GM19099 (cell line): ENCODE measurements around the gene MCCC2.

Experiments used
- POLR2A ChIP-seq: IDR thresholded peaks from 3 replicates; pipeline ENCODE4 v1.6.1; 2011; ENCODE audit warnings: low read depth; ENCODE audit not compliant: insufficient read length; ENCODE audit errors: extremely low read depth

MCCC2 gene

DNA sequence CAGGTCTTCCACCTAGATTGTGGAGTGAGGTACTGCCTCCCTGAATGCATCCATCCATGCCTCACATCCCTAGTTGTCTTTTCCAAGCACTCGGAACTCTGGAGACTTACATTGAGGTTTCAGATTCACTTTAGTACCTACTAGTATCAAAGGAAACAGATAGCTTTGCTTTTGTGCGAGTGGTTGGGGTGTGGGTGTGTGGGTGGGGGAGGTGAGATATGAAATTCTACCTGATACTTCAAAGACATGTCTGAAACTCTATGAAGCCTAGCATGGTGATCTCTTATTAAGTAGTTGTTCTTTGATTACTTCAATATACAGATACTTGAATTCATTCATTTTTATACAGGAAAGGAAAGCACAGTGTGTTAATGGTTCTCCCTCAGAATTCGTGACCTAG lies 64.4 kb downstream of the MCCC2 start:
- TF ChIP-seq POLR2A, result no peak

DNA sequence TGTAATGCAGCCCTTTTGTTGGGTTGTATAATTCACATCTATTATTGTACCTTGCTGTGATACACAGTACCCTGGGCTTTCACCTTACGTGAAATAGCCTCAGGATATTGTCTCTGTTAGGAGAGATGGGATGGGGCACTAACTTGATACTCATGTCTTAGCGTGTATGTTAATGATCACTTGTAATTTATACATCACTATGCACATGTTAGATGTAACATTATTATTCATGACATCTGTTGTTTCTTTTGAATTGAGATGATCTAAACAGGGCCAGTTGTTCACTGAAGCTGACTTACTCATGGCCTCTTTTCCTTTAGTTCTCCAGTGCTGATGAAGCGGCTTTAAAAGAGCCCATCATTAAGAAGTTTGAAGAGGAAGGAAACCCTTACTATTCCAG lies 65.2 kb downstream of the MCCC2 start:
- no peak for TF ChIP-seq POLR2A

DNA sequence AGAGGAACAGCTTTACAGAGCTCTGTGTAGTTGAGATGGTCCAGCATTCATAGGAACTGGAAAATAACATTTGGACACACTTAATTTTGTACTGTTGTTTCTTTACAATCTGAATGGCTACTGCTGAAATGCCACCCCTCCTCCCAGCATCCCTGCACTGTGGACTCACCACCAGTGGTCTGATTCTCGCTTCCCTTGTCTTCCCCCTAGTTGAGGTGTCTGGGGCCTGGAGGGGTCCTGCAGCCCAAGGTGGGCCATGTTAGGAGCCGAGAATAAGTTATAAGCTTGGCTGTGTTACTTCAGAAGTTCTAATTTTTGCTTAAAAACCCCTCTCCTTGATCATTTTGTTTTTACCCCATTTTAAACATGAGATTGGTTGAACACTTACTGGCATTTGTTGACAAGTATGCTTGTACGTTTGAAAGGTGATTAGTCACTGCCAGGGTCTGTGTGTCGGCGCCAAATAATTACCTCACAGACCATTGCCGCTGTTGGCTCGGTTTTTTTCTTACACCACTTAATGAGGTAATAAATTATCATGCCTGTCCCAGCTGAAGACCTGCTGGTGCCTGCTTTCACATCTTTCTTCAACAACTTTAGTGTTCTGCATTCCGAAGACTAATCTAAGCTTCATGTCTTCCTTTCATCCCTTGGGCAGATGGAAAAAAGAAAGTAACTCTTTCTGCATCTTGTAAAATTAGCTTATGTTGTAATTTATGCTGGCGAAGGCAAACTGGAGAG lies 65.8 kb downstream of the MCCC2 start:
- no peak for TF ChIP-seq POLR2A

DNA sequence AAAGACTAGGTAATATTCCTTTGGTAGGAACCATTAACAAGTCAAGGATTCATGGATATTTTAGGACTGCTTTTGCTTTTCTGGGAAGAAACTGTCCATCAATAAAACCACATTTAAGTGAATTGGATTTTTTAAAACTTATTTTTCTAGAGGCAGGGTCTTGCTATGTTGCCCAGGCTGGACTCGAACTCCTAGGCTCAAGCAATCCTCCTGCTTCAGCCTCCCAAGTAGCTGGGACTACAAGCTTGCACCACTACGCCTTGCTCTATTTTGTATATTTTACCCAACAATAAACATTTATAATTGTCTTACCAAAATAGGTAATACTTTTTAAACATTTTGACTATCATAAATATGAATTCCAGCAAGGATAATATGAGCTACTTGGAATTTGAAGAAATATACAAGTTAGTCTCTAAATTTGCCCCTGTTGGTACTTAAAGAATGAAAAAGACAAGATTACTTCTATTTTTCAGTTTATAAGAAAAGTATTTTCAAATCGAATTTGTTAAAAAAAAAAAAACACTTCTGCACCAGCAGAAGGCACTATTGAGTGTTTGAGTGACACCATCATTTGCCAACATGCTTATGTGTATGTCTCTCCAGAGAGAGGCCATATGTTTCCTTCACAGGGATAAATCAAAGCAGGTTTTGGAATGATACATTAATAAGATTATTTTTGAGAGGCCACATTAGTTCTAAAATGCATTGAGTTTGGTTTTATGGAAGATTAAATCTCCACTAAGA lies 71.9 kb downstream of the MCCC2 start:
- no peak for TF ChIP-seq POLR2A

DNA sequence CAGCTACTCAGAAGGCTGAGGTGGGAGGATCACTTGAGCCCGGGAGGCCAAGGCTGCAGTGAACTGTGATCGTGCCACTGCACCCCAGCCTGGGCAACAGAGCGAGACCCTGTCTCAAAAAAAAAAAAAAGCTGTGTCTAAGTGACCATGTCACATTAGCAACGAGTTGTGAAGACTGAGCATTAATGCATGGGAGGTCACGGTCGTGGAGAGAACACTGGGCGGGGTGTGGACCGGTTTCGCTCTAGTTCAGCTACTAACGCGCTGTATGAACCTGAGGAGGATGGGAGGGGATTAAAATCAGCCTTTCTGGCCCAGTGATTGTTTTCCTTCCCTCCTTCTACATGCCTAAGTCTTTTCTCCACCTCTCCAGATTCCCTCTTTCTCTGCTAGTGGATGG lies 75.2 kb downstream of the MCCC2 start:
- no peak for TF ChIP-seq POLR2A

DNA sequence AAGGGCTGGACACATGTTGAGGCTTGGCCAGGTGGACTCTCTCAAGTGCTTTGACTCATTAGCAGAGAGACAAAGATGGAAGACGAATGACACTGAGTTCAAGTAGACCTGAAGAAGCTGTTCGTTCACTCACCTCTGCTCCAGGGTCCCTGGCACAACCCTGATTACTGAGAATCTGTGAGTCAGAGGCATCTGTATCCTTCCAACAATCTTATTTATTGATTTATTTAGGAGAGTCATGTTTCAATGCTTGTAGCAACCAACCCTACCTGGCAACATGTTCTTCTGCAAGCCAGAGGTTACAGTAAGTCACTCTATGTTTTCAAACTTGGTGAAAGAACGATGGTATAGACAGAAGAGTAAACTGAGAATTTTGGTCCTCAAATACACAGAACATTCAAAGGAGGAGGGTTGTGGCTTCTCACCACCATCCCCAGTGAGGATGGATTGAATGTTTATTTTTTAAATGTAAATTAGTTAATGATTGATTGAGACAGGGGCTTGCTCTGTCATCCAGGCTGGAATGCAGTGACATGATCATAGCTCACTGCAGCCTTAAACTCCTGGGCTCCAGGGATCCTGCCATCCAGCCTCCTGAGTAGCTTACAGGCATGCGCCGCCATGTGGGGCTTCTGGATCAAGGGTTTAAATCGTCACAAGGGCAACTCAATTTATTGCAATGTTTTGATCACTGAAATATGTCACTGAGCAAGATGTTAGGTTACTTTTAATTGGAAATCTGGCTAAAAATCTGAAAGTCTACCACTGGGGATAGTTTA lies 76.2 kb downstream of the MCCC2 start:
- TF ChIP-seq POLR2A, result no peak

DNA sequence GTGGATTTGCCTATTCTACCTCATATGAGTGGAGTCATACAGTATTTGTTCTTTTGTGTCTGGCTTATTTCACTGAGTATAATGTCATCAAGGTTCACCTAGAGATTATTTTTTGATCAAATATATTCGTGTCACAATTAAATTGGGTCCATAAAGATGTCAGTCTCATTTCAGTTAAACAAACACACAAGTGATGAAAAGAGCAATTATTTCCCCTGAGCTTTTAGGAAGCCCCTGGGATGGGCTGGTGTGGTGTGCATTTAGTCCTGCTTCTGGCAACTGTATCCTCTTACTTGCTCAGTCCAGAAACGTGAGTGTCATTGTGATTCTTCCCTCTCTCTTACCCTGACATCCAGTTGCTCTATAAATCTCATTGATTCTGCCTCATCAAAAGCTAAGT lies 79.2 kb downstream of the MCCC2 start:
- no peak for TF ChIP-seq POLR2A

DNA sequence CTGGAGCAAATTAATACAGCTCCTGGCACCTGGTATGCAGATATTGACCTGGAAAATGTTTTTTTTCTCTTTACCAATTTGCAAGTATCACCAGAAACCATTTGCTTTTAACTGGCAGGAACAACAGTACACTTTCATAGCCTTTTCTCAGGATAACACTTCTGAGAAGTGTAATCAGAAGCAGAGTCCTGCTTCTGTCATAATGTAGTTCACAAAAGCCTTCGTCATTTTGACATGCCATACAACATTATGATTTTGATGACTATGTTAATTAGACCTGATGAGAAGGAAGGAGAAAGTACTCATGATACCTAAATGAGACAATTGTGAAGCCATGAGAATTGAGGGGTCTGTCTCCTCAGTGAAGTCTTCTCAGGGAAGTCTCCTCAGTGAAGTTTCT lies 90.8 kb downstream of the MCCC2 start:
- no peak for TF ChIP-seq POLR2A

DNA sequence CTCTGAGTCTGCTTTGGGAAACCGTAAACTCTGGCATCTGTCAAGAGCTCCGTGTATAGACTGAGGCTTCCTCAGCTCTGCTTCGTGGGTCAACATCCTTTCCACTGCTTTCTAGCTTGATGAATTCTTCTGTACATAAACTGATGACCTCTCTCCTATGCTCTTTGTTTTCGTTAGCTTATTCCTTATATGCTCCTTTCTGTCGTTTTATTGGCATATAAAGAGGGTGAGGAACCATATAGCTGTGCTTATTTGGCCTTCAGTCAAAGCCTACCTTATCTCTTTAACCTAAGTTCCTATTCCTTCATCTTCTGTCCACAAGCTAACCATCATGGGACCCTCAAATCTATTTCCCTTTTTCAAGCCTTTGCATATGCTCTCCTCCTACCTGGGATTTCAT lies 92.6 kb downstream of the MCCC2 start:
- TF ChIP-seq POLR2A, result no peak

DNA sequence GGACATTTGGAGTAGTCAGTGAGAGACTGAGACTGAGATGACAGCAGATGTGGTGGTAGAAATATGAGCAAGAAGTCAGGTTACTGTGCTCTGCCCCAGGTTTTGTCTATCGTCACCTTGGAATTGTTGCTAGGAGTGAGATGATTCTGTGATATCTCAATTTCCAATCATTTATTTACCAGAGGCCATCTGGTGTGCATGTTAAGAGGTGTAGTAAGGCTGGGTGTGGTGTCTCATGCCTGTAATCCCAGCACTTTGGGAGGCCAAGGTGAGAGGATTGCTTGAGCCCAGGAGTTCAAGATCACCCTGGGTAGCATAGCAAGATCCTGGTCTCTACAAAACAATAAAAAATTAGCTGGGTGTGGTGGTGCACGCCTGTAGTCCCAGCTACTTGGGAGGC lies 93.4 kb downstream of the MCCC2 start:
- TF ChIP-seq POLR2A, result no peak

DNA sequence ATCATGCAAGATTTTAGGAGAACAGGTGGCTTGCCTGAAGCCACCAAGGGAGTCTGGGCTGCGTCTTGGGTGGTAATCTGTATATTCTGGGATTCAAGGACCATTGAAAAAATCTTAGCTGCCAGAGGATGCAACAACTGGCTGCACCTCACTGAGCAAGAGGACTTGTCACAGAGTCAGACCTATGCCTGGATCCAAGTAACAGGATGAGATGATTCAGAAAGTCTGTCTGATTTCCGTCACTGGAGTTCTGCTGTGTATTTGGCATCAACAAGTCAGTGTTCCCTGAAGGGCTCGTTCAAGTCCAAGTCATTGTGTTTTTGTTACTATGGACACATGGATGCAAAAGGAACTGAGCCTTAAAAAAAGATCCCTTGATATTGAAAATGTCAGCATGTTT lies 94.2 kb downstream of the MCCC2 start:
- no peak for TF ChIP-seq POLR2A

DNA sequence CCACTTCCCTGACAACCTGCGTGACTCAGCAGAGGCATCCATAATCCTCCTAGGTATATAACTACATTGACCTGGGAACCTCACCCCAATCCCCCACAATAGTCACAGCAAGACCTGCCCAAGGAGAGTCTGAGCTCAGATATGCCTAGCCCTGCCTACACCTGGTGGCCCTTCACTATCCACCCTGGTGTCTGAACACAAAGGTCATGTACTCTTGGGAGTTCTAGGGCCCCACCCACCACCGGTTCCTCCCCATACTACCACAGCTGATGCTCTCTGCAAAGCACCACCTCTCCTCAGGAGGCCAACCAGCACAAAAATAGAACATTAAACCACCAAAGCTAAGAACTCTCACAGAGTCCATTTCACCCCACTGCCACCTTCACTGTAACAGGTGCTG lies 97.2 kb downstream of the MCCC2 start:
- TF ChIP-seq POLR2A, result no peak

DNA sequence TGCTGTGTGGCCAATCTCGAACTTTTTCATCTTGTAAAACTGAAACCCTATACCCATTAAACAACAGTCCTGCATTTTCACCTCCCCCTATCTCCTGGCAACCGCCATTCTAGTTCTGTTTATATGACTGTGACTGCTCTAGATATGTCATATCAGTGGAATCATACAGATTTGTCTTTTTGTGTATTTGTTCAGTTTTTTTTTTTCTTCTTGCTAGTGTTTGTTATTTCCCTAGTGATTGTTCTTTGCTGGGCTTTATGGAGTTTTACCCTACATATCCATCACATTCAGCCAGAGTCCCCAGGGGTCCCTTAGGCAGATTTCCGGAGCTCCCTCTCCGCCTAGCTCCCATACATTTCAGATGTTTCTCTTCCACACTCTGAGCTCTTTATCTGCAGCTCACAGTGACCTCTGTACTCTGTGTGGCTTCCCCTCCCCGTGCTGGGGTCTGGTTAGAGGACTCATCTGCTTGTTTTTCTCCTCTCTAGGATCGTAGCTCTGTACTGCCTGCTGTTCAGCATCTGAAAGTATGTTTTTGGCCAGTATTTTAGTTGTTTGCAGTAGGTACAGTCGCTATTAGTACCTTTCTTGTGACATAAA lies 106.8 kb downstream of the MCCC2 start:
- no peak for TF ChIP-seq POLR2A

DNA sequence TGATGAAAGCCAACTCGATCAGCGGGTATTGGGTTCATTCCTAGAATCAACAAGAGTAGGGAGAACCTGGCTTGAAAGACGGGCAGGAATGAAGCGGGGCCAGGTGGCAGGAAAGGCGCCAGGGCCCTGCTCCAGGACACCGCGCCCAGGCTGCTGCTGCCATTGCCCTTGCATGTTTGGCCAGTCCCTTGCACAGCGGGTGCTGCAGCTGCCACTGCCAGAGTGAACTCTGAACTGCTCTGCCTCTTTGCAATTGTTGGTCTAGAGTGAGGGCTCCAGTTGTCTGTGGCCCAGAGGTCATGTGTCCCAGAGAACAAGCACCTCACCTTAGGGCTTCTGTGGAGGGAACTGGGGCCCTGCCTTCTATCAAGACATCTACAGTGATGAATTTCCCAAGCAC lies 107.9 kb downstream of the MCCC2 start:
- no peak for TF ChIP-seq POLR2A

DNA sequence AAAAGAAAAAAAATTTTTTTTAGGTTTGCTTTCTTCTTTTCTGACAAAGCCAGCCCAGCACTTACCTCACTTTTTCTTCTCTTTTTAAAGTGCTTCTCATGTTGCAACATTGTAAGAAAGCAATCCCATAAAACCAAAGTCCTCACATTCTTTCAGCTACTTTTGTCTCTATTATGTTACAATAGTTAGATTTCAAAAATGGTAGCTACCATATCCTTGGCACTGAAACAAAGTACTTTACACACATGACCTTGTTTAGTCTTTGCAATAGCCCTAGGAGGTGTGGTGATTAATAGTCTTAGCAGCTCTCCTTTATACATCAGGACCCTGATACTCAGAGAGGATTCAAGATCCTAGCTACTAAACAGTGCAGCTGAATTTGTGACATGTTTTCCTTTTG lies 108.5 kb downstream of the MCCC2 start:
- no peak for TF ChIP-seq POLR2A

DNA sequence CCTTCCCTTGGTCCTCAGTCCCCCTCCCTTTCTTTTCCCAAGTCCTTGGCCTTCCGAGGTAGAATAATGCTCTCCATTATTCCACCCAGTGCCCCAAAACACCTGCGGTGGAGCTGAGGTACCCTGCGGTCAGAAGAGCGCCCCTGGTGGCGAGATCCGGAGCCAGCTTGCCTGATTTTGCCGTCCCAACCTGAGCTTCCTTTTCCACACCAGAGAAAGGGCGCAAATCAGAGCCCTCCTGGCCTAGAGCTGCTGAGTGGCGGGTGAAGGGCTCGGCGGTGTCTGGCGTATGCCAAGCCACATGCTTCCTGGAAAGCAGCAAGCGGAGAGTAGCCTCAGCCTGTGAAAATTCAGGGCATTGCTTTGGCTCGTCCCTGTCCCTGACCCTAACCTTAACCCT lies 110.8 kb downstream of the MCCC2 start:
- TF ChIP-seq POLR2A, result no peak

DNA sequence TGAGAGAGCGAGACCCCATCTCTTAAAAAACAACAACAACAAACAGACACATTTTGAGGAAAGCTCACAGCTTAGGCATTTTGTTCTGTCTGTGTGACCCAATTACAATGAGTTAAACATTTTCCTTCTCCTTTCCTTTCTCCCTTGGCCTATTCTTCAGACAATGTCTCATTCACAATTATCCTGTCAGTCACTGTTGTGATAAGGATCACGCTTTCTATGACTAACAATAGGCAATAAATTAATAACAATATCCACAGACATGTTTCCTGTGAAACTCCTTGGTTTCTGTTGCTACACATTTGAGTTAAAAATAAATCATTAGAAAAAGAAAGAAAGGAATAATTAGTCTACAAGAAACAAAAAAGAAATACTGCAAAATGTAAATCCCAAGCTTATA lies 112.1 kb downstream of the MCCC2 start:
- no peak for TF ChIP-seq POLR2A
